DND-41 (cell line): ENCODE results near the gene ATF6.

Experiments used
- ATAC-seq: fragments of 200-7000 bp; cut with Tn5 transposase; 3 replicates; pipeline ENCODE4 v1.9.1; 2021; ENCODE audit warnings: low read depth; ENCODE audit not compliant: insufficient read depth
- DNase-seq: peaks from one replicate; pipeline ENCODE4 v3.0.0-alpha.2; 2020
- H2AFZ ChIP-seq: 2 replicates; pipeline ENCODE4 v1.6.0; 2012; ENCODE audit warnings: low read depth, low read length
- H3K27ac ChIP-seq: 2 replicates; pipeline ENCODE4 v1.5.1; 2012; ENCODE audit warnings: low read length, inconsistent platforms
- H3K27me3 ChIP-seq: fragments of 200-600 bp; sonication (generic); 2 replicates; pipeline ENCODE4 v1.6.0; 2012; ENCODE audit warnings: low read length, mild to moderate bottlenecking, inconsistent platforms; ENCODE audit not compliant: insufficient read depth, poor library complexity
- H3K36me3 ChIP-seq: 2 replicates; pipeline ENCODE4 v1.5.1; 2012; ENCODE audit warnings: low read length, inconsistent platforms; ENCODE audit not compliant: insufficient read depth
- H3K4me1 ChIP-seq: 2 replicates; pipeline ENCODE4 v1.5.1; 2012; ENCODE audit warnings: mild to moderate bottlenecking, low read length; ENCODE audit not compliant: insufficient read depth
- H3K4me2 ChIP-seq: 2 replicates; pipeline ENCODE4 v1.6.0; 2012; ENCODE audit warnings: mild to moderate bottlenecking, moderate library complexity, low read length, inconsistent platforms; ENCODE audit not compliant: insufficient read depth
- H3K4me3 ChIP-seq, 2 experiments: fragments of 200-600 bp in 1 of 2; shearing (Covaris generic) in 1 of 2; 2 replicates each; pipeline ENCODE4 v1.5.1; 2012 to 2016; ENCODE audit warnings: inconsistent platforms in 2 of 2, low read length in 2 of 2, mild to moderate bottlenecking in 2 of 2, low read depth in 1 of 2, moderate library complexity in 1 of 2
- H3K79me2 ChIP-seq: 2 replicates; pipeline ENCODE4 v1.6.0; 2012; ENCODE audit warnings: low read length, inconsistent platforms; ENCODE audit not compliant: insufficient read depth
- H3K9ac ChIP-seq: 2 replicates; pipeline ENCODE4 v1.6.0; 2012; ENCODE audit warnings: low read depth, mild to moderate bottlenecking, inconsistent platforms, low read length, moderate library complexity
- H3K9me3 ChIP-seq: 2 replicates; pipeline ENCODE4 v1.5.1; 2012; ENCODE audit warnings: low read length, moderate library complexity, mild to moderate bottlenecking, inconsistent platforms; ENCODE audit not compliant: insufficient read depth, severe bottlenecking
- H4K20me1 ChIP-seq: 2 replicates; pipeline ENCODE4 v1.6.0; 2012; ENCODE audit warnings: low read length; ENCODE audit not compliant: insufficient read depth
- CTCF ChIP-seq: IDR thresholded peaks from 2 replicates; pipeline ENCODE4 v1.5.1; 2012; ENCODE audit warnings: borderline replicate concordance, low read length, moderate library complexity, mild to moderate bottlenecking; ENCODE audit not compliant: poor library complexity, severe bottlenecking; ENCODE audit errors: extremely low read depth
- EZH2 ChIP-seq: IDR thresholded peaks from 3 replicates; pipeline ENCODE4 v1.6.1; 2012; ENCODE audit warnings: borderline replicate concordance, low read depth, mild to moderate bottlenecking, moderate library complexity, low read length, inconsistent platforms; ENCODE audit not compliant: severe bottlenecking

ATF6 gene

GRCh38 chr1:162009501-162010174 is 243.5 kb downstream of the ATF6 start:
- no peak overlapping the region for H3K9ac ChIP-seq
- H4K20me1 ChIP-seq, result no peaks in the 10 kb centered on the region
- TF ChIP-seq CTCF (no peak), EZH2 (no peak)
- no peaks in the 10 kb centered on the region for H3K36me3 ChIP-seq
- peaks cover 10% of the 10 kb centered on the region for H3K27me3 ChIP-seq
- H3K27ac ChIP-seq, result no peak overlapping the region
- DNase-seq (no peak), ATAC-seq (no peak)
- H3K4me1 ChIP-seq, result no peaks in the 10 kb centered on the region
- no peaks in the 10 kb centered on the region for H3K79me2 ChIP-seq
- H2AFZ ChIP-seq, result no peak overlapping the region
- H3K4me3 ChIP-seq, result no peak overlapping the region
- no peaks in the 10 kb centered on the region for H3K9me3 ChIP-seq
- no peak overlapping the region for H3K4me2 ChIP-seq

GRCh38 chr1:162010175-162010506 is 244.0 kb downstream of the ATF6 start:
- no peak for ATAC-seq
- no peaks in the 10 kb centered on the region for H3K4me1 ChIP-seq
- H3K36me3 ChIP-seq, result no peaks in the 10 kb centered on the region
- no peak overlapping the region for H3K9ac ChIP-seq
- H3K27me3 ChIP-seq, result peaks cover 10% of the 10 kb centered on the region
- H3K4me3 ChIP-seq, result no peak overlapping the region
- H3K27ac ChIP-seq, result no peak overlapping the region
- no peak overlapping the region for H2AFZ ChIP-seq
- H3K4me2 ChIP-seq, result no peak overlapping the region
- H3K79me2 ChIP-seq, result no peaks in the 10 kb centered on the region
- no peaks in the 10 kb centered on the region for H3K9me3 ChIP-seq
- no peak for DNase-seq
- no peaks in the 10 kb centered on the region for H4K20me1 ChIP-seq
- no peak for TF ChIP-seq CTCF
- no peak for TF ChIP-seq EZH2

- Histone ChIP-seq H2AFZ (no peak overlapping the region), H4K20me1 (no peaks in the 10 kb centered on the region), H3K4me2 (no peak overlapping the region), H3K9me3 (no peaks in the 10 kb centered on the region), H3K9ac (no peak overlapping the region), H3K4me3 (no peak overlapping the region), H3K36me3 (no peaks in the 10 kb centered on the region), H3K79me2 (no peaks in the 10 kb centered on the region), H3K4me1 (no peaks in the 10 kb centered on the region), H3K27me3 (peaks cover 10% of the 10 kb centered on the region), H3K27ac (no peak overlapping the region)
- no peak for TF ChIP-seq CTCF
- no peak for TF ChIP-seq EZH2
- ATAC-seq (no peak), DNase-seq (no peak)
Observed at GRCh38 chr1:162011337-162012012, 245.4 kb downstream of the ATF6 start.
